Right atrium auricular region (tissue), 2 donors: ENCODE results near the gene RUSC2. TPM values are rescaled to one million over a fixed set of nuclear protein-coding genes. Genes with fewer than 3 reads are reported as not detected.

Experiments
- DNase-seq: peaks from one replicate; pipeline ENCODE4 v3.0.0-alpha.2; 2019; ENCODE audit warnings: low spot score
- H3K27ac ChIP-seq, 2 donors: fragments of 200-600 bp; sonication (generic); 1 replicate in 1 of 2; 2 replicates in 1 of 2; pipeline ENCODE4 v1.5.1; 2016 to 2019
- H3K27me3 ChIP-seq, 2 donors: fragments of 200-600 bp; sonication (generic); one replicate each; pipeline versions ENCODE4 v1.5.1 to v1.6.0; 2017 to 2019
- H3K36me3 ChIP-seq: fragments of 200-600 bp; sonication (generic); one replicate; pipeline ENCODE4 v1.5.1; 2016
- H3K4me1 ChIP-seq, 2 donors: fragments of 200-600 bp; sonication (generic); one replicate each; pipeline versions ENCODE4 v1.5.1 to v1.6.0; 2017 to 2019
- H3K4me3 ChIP-seq, 2 donors: fragments of 200-600 bp; sonication (generic); 1 replicate in 1 of 2; 2 replicates in 1 of 2; pipeline ENCODE4 v1.5.1; 2017 to 2019; ENCODE audit warnings: mild to moderate bottlenecking in 1 of 2, moderate library complexity in 1 of 2
- H3K9me3 ChIP-seq, 2 donors: fragments of 200-600 bp; sonication (generic); one replicate each; pipeline ENCODE4 v1.5.1; 2019
- total RNA-seq, 2 donors: library from RNA; depleted of rRNA; stranded (reverse); fragments of >200 nt; gene quantifications; one replicate each; pipeline ENCODE4 v1.1.0, GENCODE V29; 2016
- TF ChIP-seq, protein P1 (sequence below), 2 donors: fragments of 200-600 bp; sonication (generic); IDR thresholded peaks; one replicate each; pipeline ENCODE4 v1.5.1; 2019; ENCODE audit warnings: antibody characterized with exemption in 2 of 2

Gene RUSC2
- total RNA-seq, 2 donors from 2014 or later, result 33.0 to 49.1 TPM

DNA sequence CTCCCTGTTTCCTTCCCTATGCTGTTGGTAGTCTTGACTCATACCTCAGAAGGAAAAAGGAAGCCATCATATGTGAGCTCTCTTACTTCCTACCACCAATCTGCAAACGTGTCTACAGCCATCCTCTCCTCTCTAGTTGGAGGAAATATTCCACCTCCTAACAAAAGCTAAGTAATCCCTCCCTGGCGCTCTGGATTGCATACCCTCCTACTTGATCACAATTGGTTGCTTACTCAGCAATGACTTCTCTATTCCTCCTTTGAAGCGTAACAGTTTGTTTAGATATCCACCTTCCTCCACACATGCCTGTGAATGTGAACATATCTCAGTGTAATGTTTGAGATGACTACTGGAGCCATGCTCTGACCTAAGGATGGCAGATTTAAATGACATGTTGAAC is 18.2 kb downstream of the RUSC2 start:
- Histone ChIP-seq H3K36me3 (no peaks in the 10 kb centered on the region), H3K27ac (no peak overlapping the region), H3K4me3 (no peak overlapping the region), H3K9me3 (no peaks in the 10 kb centered on the region), H3K27me3 (no peaks in the 10 kb centered on the region), H3K4me1 (peaks cover 0 to 30% of the 10 kb centered on the region in 2 donors)
- DNase-seq, result no peak
- TF ChIP-seq, protein P1, sequence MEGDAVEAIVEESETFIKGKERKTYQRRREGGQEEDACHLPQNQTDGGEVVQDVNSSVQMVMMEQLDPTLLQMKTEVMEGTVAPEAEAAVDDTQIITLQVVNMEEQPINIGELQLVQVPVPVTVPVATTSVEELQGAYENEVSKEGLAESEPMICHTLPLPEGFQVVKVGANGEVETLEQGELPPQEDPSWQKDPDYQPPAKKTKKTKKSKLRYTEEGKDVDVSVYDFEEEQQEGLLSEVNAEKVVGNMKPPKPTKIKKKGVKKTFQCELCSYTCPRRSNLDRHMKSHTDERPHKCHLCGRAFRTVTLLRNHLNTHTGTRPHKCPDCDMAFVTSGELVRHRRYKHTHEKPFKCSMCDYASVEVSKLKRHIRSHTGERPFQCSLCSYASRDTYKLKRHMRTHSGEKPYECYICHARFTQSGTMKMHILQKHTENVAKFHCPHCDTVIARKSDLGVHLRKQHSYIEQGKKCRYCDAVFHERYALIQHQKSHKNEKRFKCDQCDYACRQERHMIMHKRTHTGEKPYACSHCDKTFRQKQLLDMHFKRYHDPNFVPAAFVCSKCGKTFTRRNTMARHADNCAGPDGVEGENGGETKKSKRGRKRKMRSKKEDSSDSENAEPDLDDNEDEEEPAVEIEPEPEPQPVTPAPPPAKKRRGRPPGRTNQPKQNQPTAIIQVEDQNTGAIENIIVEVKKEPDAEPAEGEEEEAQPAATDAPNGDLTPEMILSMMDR (IDR thresholded peaks at IDR 0.05), result no peak

GRCh38 chr9:35510383-35510753 is 20.5 kb downstream of the RUSC2 start:
- Histone ChIP-seq H3K27ac (peak overlapping the region; percentile 66 to 87), H3K36me3 (no peaks in the 10 kb centered on the region), H3K4me3 (no peak overlapping the region), H3K27me3 (no peaks in the 10 kb centered on the region), H3K9me3 (no peaks in the 10 kb centered on the region), H3K4me1 (peaks cover 0 to 36% of the 10 kb centered on the region in 2 donors)
- TF ChIP-seq, protein P1 (IDR thresholded peaks at IDR 0.05), result no peak
- DNase-seq, result no peak

GRCh38 chr9:35510754-35511428 is 21.0 kb downstream of the RUSC2 start:
- H3K27me3 ChIP-seq, result no peaks in the 10 kb centered on the region
- no peaks in the 10 kb centered on the region for H3K9me3 ChIP-seq
- H3K4me1 ChIP-seq, result peaks cover 0 to 37% of the 10 kb centered on the region in 2 donors
- H3K36me3 ChIP-seq, result no peaks in the 10 kb centered on the region
- H3K27ac ChIP-seq, result peak overlapping the region; percentile 66 to 87
- no peak overlapping the region for H3K4me3 ChIP-seq
- TF ChIP-seq, protein P1 (IDR thresholded peaks at IDR 0.05), result peak in 1 of 2 donors; percentile 55
- DNase-seq, result peak; percentile 92

DNA sequence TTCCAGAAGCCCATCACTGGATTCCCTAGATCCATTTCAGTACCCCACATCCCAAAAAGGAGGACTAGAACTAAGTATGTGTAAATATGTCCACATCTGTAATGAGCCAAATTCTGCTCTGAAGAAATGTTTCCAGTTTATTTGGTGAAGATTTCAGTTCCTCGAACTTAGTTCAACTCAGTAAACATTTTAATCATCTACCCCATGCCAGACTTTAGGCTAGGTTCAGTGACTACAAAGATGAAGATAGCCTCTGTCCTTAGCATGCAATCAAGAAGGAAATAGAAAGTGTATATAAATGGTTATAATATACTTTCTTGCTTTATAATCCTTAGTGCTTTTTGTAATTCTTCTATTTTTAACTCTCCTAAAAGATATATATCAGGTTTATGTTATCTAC is 21.5 kb downstream of the RUSC2 start:
- no peaks in the 10 kb centered on the region for H3K27me3 ChIP-seq
- H3K27ac ChIP-seq, result peak overlapping the region; percentile 66 to 87
- no peaks in the 10 kb centered on the region for H3K9me3 ChIP-seq
- H3K4me3 ChIP-seq, result no peak overlapping the region
- H3K36me3 ChIP-seq, result no peaks in the 10 kb centered on the region
- TF ChIP-seq, protein P1 (IDR thresholded peaks at IDR 0.05), result no peak
- peaks cover 0 to 43% of the 10 kb centered on the region in 2 donors for H3K4me1 ChIP-seq
- no peak for DNase-seq

DNA sequence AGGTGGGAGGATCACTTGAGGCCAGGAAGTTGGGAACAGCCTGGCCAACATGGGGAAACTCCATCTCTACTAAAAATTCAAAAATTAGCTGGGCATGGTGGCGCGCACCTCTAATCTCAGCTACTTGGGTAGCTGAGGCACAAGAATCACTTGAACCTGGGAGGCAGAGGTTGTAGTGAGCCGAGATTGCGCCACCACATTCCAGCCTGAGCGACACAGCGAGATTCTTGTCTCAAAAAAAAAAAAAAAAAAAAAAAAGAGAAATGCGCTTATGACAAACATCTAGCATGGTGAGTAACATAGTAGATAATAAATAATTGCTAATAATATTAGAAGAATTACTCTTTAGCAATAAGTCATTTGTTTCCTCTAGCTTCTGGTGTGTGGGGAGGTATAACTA is 25.9 kb downstream of the RUSC2 start:
- Histone ChIP-seq H3K4me1 (peaks cover 0 to 75% of the 10 kb centered on the region in 2 donors), H3K27me3 (no peaks in the 10 kb centered on the region), H3K4me3 (no peak overlapping the region), H3K9me3 (no peaks in the 10 kb centered on the region), H3K36me3 (no peaks in the 10 kb centered on the region), H3K27ac (peak overlapping the region in 1 of 2 donors; percentile 91)
- TF ChIP-seq, protein P1 (IDR thresholded peaks at IDR 0.05), result no peak
- no peak for DNase-seq

DNA sequence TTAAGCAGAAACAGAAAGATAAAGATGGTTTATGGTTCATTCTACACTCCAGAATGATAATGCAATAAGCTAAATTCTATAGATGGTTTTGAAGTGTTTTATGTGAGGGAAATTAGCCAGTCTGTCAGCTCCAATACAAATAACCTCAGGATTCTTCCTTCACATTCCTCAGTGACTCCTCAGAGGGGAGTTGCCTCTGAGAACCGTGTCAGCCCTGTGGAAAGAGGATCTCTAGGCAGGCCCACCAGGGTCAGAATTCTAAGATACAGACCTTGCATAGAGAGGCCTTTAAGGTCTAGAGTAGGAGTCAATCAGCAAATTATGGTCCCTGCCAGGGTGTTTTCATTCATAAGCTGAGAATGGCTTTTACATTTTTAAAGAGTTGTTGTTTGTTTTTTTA is 26.6 kb downstream of the RUSC2 start:
- no peaks in the 10 kb centered on the region for H3K36me3 ChIP-seq
- peak overlapping the region; percentile 77 to 91 for H3K27ac ChIP-seq
- H3K4me3 ChIP-seq, result no peak overlapping the region
- no peaks in the 10 kb centered on the region for H3K9me3 ChIP-seq
- peaks cover 0 to 75% of the 10 kb centered on the region in 2 donors for H3K4me1 ChIP-seq
- H3K27me3 ChIP-seq, result no peaks in the 10 kb centered on the region
- TF ChIP-seq, protein P1 (IDR thresholded peaks at IDR 0.05), result no peak
- no peak for DNase-seq
